Lung microvascular endothelial cell (primary cell): Measurements from ENCODE around the gene GPR55. TPM values are rescaled to one million over a fixed set of nuclear protein-coding genes. Genes with fewer than 3 reads are reported as not detected.

Source experiments
- DNase-seq, 2 donors: peaks; one replicate each; pipeline versions ENCODE4 v3.0.0 to v3.0.0-alpha.2; 2010; ENCODE audit warnings: low read depth in 2 of 2
- total RNA-seq: library from RNA; depleted of rRNA; stranded (reverse); fragments of >200 nt; gene quantifications from 2 replicates; pipeline ENCODE4 v1.2.1, GENCODE V29; 2014

The GPR55 gene
- total RNA-seq, 1 donor from 2014 or later, result not detected

DNA sequence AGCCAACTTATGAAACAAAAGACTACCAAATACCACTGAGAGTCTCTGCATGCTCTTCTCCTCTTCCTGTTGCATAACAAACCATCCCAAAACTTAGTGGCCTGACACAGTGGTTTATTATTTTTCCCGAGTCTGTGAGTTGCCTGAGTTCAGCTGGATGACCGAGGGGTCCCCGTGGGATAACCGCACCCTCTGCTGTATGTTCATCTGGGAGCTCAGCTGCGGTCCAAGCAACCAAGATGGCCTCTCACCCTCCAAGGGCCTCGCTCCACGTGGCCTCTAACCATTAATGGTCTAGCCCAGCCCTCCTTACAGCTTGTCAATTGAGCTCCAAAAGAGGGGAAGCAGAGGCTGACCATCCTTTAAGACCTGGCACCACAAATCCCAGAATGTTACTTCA is 43.2 kb downstream of the GPR55 start:
- DNase-seq, result no peak

- no peak for DNase-seq
These were observed 45.2 kb downstream of the GPR55 start for GRCh38 chr2:230879891-230880290.

DNA sequence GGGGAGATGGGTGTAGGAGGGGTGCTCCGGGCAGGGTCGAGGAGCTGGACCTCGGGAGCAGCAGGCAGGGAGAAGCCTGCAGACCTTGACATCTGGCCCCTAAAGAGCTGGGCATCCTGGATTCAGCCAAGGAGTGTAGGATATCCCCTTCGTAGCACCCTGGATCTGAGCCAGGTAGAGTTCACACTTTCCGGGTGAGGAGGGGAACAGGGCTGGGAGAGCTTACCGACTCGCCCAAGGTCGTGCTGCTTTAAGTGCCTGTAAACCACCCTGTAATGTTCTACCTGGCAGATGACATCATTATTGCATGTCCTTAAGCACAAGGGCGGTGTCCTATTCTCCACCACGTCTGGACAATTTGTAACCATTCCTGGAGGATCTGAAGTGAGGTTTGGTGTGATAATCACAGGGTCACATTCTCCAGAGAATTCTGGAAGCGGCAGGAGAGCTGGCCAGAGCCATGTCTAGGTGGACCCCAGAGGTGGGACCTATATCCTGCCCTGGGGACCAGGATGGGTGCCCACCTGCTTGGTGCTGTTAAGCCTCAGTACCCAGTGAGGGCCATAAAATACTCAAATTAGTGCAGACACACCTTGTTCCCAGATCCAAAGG is 45.7 kb downstream of the GPR55 start:
- DNase-seq, result no peak

- no peak for DNase-seq
These were observed 46.3 kb downstream of the GPR55 start for GRCh38 chr2:230878599-230879188.

DNA sequence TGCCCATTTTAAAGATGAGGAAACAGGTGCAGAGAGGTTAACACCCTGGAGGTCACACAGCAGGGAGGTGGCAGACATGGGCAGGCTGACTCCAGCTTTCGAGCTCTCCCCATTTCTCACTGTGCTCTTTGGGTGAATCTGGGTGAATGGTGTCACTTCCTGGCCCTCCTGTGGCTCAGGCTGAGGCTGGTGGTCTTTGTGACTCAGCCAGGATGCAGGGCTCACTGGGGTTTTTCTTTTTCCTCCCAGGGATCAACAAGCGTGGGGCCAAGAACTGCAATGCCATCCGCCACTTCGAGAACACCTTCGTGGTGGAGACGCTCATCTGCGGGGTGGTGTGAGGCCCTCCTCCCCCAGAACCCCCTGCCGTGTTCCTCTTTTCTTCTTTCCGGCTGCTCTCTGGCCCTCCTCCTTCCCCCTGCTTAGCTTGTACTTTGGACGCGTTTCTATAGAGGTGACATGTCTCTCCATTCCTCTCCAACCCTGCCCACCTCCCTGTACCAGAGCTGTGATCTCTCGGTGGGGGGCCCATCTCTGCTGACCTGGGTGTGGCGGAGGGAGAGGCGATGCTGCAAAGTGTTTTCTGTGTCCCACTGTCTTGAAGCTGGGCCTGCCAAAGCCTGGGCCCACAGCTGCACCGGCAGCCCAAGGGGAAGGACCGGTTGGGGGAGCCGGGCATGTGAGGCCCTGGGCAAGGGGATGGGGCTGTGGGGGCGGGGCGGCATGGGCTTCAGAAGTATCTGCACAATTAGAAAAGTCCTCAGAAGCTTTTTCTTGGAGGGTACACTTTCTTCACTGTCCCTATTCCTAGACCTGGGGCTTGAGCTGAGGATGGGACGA is 47.1 kb downstream of the GPR55 start:
- no peak for DNase-seq

DNA sequence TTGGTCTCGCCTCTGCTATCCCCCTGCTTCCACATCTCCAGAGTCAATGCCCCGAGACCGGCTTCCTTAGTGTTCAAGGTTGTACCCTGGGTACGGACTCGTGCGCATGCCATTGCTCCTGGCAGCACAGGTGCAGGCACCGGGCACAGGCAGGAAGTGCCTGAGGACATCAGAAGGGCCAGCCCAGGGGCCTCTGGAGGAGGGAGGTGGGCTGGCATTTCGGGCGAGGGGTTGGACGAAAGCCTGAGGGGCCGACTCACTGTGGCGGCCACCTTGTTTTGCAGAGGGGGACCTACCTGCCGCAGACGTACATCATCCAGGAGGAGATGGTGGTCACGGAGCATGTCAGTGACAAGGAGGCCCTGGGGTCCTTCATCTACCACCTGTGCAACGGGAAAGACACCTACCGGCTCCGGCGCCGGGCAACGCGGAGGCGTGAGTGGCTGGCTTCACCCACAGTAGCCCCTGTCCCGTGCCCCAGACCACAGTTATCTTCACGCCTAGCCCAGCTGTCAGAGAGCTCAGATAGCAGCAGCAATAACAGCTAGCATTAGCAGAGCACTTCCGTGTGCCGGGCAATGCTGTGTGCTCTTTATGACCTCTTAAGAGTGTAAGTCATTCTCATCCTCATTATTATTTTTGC is 47.8 kb downstream of the GPR55 start:
- no peak for DNase-seq

GRCh38 chr2:230875347-230876315 is 49.4 kb downstream of the GPR55 start:
- no peak for DNase-seq

DNA sequence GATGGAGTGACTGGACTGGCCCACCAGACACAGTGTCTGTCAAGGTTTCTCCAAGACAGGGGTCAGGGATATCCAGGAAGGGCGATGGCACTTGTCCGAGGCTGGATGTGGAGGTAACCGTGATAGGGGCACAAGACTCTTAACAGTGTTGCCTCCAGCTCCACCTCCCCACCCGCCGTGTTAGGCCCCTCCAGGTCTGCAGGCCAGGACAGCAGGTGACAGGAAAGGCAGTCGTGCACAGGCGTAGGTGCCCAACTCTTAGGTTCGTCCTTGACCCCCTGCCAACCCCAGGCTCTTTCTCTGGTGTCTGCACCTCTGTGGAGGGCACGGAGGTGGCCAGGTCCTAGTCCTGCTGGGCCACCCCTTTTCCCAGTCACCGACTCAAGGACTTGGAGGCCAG is 50.2 kb downstream of the GPR55 start:
- no peak for DNase-seq

DNA sequence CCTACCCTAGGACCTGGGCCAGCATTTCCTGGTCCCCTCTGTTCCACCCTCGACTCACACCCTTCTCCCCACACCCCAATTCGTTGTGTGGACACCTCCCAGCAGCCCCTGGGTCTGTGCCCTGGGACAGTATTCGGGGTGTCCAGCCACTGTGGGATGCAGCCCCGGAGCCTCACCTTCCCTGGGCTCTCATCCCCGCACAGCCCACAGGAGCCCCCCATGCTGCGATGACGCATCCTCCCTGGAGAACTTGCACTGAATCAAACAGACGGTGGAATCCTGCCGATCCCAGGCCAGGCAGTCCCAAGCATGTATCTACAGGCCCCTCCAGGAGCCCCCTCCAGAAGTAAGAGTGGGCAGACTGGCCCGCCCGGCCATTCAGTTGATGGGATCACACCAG is 50.6 kb downstream of the GPR55 start:
- DNase-seq, result no peak

DNA sequence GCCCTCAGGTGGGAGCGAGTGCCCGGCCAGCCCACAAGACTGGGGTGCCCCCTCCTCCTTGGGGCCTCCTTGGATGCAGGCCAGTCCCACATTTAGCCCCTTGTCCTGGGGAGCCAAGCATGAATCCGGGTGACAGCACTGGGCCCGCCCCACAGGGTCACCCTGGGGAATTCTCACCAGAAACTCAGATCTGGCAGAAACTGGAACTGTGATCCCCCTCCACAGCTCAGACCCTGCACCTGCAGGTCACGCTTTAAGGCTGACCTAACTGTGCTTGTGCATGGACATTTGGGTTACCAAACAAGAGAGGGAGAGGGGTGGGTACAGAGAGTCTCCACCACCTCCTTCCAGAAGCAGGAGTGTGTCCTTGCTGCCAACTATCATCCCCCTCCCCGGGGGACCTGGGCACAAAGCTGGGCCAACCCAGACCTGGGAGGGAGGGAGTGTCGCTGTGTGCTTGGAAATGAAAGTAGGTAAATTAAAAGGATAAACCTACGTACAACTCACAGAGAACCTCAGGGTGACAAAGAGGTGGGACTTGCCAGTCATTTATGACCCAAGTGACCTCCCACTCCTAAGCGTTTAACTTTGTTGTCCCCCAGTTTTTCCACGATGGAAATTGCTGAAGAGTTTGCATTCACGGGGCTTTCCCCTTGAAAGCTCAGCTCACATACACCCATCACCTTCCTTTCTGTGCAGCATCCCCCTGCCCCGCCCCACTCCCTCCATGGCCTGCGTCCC is 51.2 kb downstream of the GPR55 start:
- no peak for DNase-seq

GRCh38 chr2:230872968-230873660 is 51.9 kb downstream of the GPR55 start:
- no peak for DNase-seq

- no peak for DNase-seq
These were observed 52.7 kb downstream of the GPR55 start for GRCh38 chr2:230872151-230872967.

DNA sequence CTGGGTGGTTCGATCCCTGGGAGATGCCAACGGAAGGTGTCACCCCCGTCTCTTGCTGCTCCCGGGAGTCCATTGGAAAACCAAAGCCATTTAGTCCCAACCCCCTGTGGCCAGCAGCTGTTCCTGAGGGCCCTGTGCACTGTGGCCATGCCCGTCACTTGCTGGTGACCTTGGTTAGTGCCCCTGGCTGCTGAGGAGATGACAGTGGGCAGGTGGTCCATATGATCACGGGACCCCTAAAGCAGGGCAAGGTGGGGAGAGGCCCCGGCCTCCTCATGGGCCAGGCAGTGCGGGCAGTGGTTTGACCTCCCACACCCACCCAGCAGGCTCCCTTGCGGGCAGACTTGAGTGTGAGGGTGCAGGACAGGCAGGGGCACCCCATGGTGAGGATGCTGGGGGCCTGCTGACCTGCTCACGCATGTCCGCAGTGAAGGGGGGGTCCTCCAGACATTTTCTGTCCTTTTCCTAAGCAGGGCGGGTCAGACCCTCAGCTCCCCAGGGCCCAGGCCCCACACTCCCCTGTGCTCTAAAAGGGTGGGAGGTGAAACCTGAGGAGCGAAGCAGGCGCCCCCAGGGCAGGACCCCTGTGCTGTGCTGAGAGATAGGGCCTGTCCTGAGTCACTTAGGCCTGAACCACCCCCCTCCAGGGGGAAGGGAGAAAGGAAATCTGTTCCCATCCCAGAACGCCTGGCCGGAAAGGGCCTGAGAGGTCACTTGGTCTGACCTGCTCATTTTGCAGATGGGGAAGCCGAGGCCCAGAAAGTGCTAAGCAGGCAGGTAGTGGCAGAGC is 53.5 kb downstream of the GPR55 start:
- no peak for DNase-seq

DNA sequence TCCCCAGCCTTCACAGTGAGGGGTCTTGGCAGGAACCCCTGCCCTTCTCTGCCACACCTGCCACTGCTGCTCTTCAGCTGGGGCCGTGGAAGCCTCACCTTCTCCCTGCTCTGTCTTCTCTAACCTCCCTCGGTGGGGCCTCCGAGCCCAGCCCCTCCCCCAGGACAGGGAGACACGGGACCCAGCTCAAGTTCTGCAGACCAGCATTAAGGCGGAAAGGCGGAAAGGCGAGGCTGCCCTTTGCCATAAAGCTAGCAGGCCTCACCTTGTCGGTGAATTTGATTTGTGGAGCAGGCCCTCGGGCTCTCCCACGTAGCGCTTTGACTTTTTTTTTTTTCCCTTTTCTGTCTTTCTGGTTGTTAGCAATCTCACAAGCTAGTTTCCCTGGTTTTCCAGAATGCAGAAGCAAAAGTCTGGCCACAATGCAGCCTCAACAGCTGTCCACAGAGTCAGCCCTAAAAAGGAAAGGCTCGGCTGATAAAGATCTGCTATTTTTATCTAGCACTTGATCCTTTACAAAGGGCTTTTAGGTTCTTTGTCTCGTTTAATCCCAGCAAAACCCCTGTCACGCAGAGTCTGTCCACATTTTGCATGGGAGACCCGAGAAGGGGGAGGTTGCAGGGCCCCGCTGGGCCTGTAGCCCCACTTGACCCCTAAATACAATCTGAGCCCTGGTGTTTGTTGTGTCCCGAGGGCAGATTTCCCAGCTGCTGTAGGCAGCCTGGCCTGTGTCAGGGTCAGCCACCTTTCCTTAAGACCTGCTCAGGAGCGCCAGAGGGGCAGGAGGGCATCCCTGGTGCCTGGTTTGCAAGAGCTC is 54.3 kb downstream of the GPR55 start:
- DNase-seq, result no peak

GRCh38 chr2:230869914-230870543 is 55.0 kb downstream of the GPR55 start:
- DNase-seq, result no peak
